Measurements from ENCODE around the gene ABL1.

DNA sequence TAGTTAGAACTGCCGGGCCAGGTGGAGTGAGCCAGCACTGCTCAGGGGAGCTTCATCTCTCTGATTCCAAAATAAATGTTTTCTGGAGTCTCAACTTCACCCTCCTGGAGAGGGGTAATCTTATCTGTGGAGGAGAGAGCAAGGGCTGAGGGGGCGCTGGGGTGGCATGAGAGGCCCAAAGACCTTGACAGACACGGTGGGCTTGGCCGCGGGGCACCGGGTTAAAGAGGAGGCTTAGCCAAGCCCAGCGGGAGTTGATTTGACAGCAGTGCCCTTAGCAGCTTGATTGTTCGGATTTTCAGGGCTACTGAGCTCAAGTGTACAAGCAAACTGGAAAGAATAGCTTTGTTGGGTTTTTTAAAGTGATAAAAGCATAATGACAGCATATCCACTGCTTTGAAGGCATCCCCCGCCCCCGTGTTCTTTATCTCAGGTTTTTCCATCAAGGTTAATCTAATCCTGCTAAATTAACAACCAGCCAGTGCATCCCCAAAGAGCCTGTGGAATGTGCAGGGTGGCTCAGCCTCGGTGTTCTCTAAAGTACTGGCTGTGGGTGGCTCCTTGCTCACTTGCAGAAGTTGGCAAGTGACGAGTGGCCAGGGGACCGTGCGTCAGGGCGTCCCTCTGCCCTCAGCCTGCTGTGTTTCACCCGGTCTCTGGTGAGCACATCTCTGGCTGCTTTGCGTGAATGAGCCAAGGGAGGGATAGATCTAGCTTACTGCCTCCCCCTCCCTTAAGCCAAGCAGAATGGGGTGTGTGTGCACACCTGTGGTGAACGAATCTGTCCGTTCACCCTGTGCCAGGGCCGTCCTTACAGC, 56.0 kb downstream of the ABL1 start:
- TF ChIP-seq, protein P1, sequence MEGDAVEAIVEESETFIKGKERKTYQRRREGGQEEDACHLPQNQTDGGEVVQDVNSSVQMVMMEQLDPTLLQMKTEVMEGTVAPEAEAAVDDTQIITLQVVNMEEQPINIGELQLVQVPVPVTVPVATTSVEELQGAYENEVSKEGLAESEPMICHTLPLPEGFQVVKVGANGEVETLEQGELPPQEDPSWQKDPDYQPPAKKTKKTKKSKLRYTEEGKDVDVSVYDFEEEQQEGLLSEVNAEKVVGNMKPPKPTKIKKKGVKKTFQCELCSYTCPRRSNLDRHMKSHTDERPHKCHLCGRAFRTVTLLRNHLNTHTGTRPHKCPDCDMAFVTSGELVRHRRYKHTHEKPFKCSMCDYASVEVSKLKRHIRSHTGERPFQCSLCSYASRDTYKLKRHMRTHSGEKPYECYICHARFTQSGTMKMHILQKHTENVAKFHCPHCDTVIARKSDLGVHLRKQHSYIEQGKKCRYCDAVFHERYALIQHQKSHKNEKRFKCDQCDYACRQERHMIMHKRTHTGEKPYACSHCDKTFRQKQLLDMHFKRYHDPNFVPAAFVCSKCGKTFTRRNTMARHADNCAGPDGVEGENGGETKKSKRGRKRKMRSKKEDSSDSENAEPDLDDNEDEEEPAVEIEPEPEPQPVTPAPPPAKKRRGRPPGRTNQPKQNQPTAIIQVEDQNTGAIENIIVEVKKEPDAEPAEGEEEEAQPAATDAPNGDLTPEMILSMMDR (IDR thresholded peaks at IDR 0.05; ENCODE audit: borderline replicate concordance, extremely low read depth, low read length, poor library complexity, severe bottlenecking) = no peak
- no peak for TF ChIP-seq EZH2 (IDR thresholded peaks at IDR 0.05; ENCODE audit: borderline replicate concordance, low read depth, low read length, severe bottlenecking)
